Panc1 (cell line): ENCODE measurements around the gene BMP2K. TPM values are rescaled to one million over a fixed set of nuclear protein-coding genes. Genes with fewer than 3 reads are reported as not detected.

Experiments
- ATAC-seq: fragments of 200-7000 bp; cut with Tn5 transposase; 2 replicates; pipeline ENCODE4 v1.9.1; 2020; ENCODE audit warnings: mild to moderate bottlenecking, moderate library complexity
- BruUV-seq: library from RNA; stranded (reverse); fragments of 400-500 nt; replicated peaks from 2 replicates; lab custom pipeline; 2021; lab: Mats Ljungman, UMichigan
- CTCF ChIA-PET: fragments of 300-600 bp; sonication (Branson Sonifier 250); formaldehyde crosslinking; loops from one replicate; lab custom pipeline; 2022; ENCODE audit warnings: antibody characterized with exemption; lab: Charles Lee
- POLR2A ChIA-PET: fragments of 300-600 bp; sonication (Branson Sonifier 250); formaldehyde crosslinking; loops from one replicate; lab custom pipeline; 2022; ENCODE audit warnings: antibody characterized with exemption; lab: Charles Lee
- DNase-seq: peaks from one replicate; pipeline ENCODE4 v3.0.0-alpha.2; 2010; ENCODE audit warnings: low read depth, low spot score
- H3K27ac ChIP-seq: 2 replicates; pipeline ENCODE4 v1.5.1; 2011; ENCODE audit warnings: mild to moderate bottlenecking, low read length, inconsistent platforms
- H3K27me3 ChIP-seq: fragments of 200-500 bp; sonication (Bioruptor generic); 2 replicates; pipeline ENCODE4 v1.6.0; 2014; ENCODE audit warnings: low read length, inconsistent platforms; ENCODE audit not compliant: control insufficient read depth, insufficient read depth
- H3K36me3 ChIP-seq: fragments of 200-500 bp; sonication (Bioruptor generic); 2 replicates; pipeline ENCODE4 v1.5.1; 2014; ENCODE audit warnings: inconsistent platforms, mild to moderate bottlenecking, low read length, moderate library complexity; ENCODE audit not compliant: control insufficient read depth, insufficient read depth
- H3K4me1 ChIP-seq: 2 replicates; pipeline ENCODE4 v1.5.1; 2011; ENCODE audit warnings: inconsistent platforms, mild to moderate bottlenecking, low read length, moderate library complexity; ENCODE audit not compliant: control insufficient read depth, insufficient read depth
- H3K4me3 ChIP-seq, 2 experiments: 2 replicates each; pipeline ENCODE4 v1.5.1; 2011 to 2012; ENCODE audit warnings: low read depth in 2 of 2, low read length in 2 of 2, mild to moderate bottlenecking in 2 of 2, inconsistent platforms in 1 of 2, moderate library complexity in 1 of 2
- H3K9me3 ChIP-seq: fragments of 200-500 bp; sonication (Bioruptor generic); 2 replicates; pipeline ENCODE4 v1.5.1; 2014; ENCODE audit warnings: low read depth, mild to moderate bottlenecking, inconsistent platforms, low read length, moderate library complexity; ENCODE audit not compliant: control insufficient read depth, insufficient read depth
- CTCF ChIP-seq: fragments of 450-650 bp; IDR thresholded peaks from 2 replicates; pipeline ENCODE4 v1.5.1; 2017; ENCODE audit warnings: mild to moderate bottlenecking
- POLR2AphosphoS5 ChIP-seq: IDR thresholded peaks from 2 replicates; pipeline ENCODE4 v1.6.1; 2012; ENCODE audit warnings: mild to moderate bottlenecking, low read depth, low read length, moderate library complexity
- REST ChIP-seq, 2 experiments: IDR thresholded peaks; 2 replicates each; pipeline ENCODE4 v1.6.1; 2011 to 2012; ENCODE audit warnings: low read depth in 2 of 2, control low read depth in 1 of 2, low read length in 1 of 2, mild to moderate bottlenecking in 1 of 2, moderate library complexity in 1 of 2; ENCODE audit not compliant: insufficient read depth in 1 of 2
- SIN3A ChIP-seq: IDR thresholded peaks from 2 replicates; pipeline ENCODE4 v1.6.1; 2012; ENCODE audit warnings: low read depth, mild to moderate bottlenecking, low read length, moderate library complexity, borderline replicate concordance; ENCODE audit not compliant: insufficient read depth
- TCF7L2 ChIP-seq: IDR thresholded peaks from 2 replicates; pipeline ENCODE4 v1.6.1; 2011; ENCODE audit warnings: mild to moderate bottlenecking, low read depth, low read length, inconsistent platforms
- in situ Hi-C: cut with HindIII; loops from 2 replicates; pipeline ENCODE4 v1.10.0; 2016; ENCODE audit warnings: low sequenced_read_pairs, low pct_unique_long_range_greater_than_20kb
- intact Hi-C: fragments of 100-400 bp; cut with micrococcal nuclease; formaldehyde crosslinking; loops from one replicate; pipeline ENCODE4 v1.10.0; 2022; ENCODE audit not compliant: unreplicated experiment
- total RNA-seq: library from RNA; stranded (reverse); gene quantifications from one replicate; pipeline ENCODE4 v1.2.1, GENCODE V29; 2021; ENCODE audit not compliant: unreplicated experiment

Gene BMP2K
- total RNA-seq, 1 experiment from 2014 or later, result 23.3 TPM

GRCh38 chr4:78776729-78777575 is 802 bp downstream of the BMP2K start:
- Histone ChIP-seq H3K4me3 (peak overlapping the region; percentile 81 to 83), H3K36me3 (no peaks in the 10 kb centered on the region; the same call in 1 of the 2 replicates), H3K27me3 (no peaks in the 10 kb centered on the region), H3K4me1 (peaks cover 20% of the 10 kb centered on the region), H3K9me3 (no peaks in the 10 kb centered on the region), H3K27ac (peak overlapping the region; percentile 79)
- POLR2A ChIA-PET, result no interaction called here
- no peak for DNase-seq
- CTCF ChIA-PET, result no interaction called here
- intact Hi-C loops, result no loop called here
- ATAC-seq, result peak; percentile 60
- in situ Hi-C loops, result no loop called here
- peak; percentile 44; the same call in 1 of the 2 replicates for TF ChIP-seq TCF7L2
- TF ChIP-seq CTCF, result no peak
- TF ChIP-seq SIN3A, result no peak
- TF ChIP-seq REST (IDR thresholded peaks at IDR 0.05; ENCODE audit: insufficient read depth in 1 of 2, low read depth in 2 of 2, low read length in 1 of 2), result no peak
- no peak for TF ChIP-seq POLR2AphosphoS5
- no TSS peak for BruUV-seq

GRCh38 chr4:78777576-78777940 is 1.4 kb downstream of the BMP2K start:
- in situ Hi-C loops, result no loop called here
- H3K27me3 ChIP-seq, result no peaks in the 10 kb centered on the region
- ChIA-PET POLR2A (no interaction called here), CTCF (no interaction called here)
- ATAC-seq (no peak), DNase-seq (no peak)
- H3K4me3 ChIP-seq, result peak overlapping the region; percentile 81 to 83
- TF ChIP-seq SIN3A (no peak), REST (IDR thresholded peaks at IDR 0.05; ENCODE audit: insufficient read depth in 1 of 2, low read depth in 2 of 2, low read length in 1 of 2) (no peak), POLR2AphosphoS5 (no peak)
- TSS peak; percentile 62 for BruUV-seq
- peaks cover 20% of the 10 kb centered on the region for H3K4me1 ChIP-seq
- no peaks in the 10 kb centered on the region; the same call in 1 of the 2 replicates for H3K36me3 ChIP-seq
- H3K9me3 ChIP-seq, result no peaks in the 10 kb centered on the region
- intact Hi-C loops, result no loop called here
- peak overlapping the region; percentile 79; the same call in 1 of the 2 replicates for H3K27ac ChIP-seq
